ENCODE measurements around the gene RAF1. TPM values are rescaled to one million over a fixed set of nuclear protein-coding genes. Genes with fewer than 3 reads are reported as not detected.

Gene RAF1
- total RNA-seq, 1 experiment from 2014 or later = 64.3 TPM

GRCh38 chr3:12695112-12695511 lies 31.2 kb upstream of the RAF1 start (continued):
- TF ChIP-seq, protein P1, sequence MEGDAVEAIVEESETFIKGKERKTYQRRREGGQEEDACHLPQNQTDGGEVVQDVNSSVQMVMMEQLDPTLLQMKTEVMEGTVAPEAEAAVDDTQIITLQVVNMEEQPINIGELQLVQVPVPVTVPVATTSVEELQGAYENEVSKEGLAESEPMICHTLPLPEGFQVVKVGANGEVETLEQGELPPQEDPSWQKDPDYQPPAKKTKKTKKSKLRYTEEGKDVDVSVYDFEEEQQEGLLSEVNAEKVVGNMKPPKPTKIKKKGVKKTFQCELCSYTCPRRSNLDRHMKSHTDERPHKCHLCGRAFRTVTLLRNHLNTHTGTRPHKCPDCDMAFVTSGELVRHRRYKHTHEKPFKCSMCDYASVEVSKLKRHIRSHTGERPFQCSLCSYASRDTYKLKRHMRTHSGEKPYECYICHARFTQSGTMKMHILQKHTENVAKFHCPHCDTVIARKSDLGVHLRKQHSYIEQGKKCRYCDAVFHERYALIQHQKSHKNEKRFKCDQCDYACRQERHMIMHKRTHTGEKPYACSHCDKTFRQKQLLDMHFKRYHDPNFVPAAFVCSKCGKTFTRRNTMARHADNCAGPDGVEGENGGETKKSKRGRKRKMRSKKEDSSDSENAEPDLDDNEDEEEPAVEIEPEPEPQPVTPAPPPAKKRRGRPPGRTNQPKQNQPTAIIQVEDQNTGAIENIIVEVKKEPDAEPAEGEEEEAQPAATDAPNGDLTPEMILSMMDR (IDR thresholded peaks at IDR 0.05 in 2 of 3, conservative IDR thresholded peaks at IDR 0.05 in 1 of 3; ENCODE audit: borderline replicate concordance in 1 of 3, insufficient read depth in 1 of 3, low read depth in 2 of 3, low read length in 2 of 3) = no peak
- TF ChIP-seq FOSL1 (IDR thresholded peaks at IDR 0.05; ENCODE audit: low read depth) = no peak

GRCh38 chr3:12692444-12692843 lies 28.5 kb upstream of the RAF1 start:
- Histone ChIP-seq H3K4me2 (ENCODE audit: low read length) (no peak overlapping the region), H4K20me1 (ENCODE audit: insufficient read depth) (no peaks in the 10 kb centered on the region), H2AFZ (ENCODE audit: low read depth, low read length, poor library complexity, severe bottlenecking) (no peak overlapping the region), H3K9me3 (ENCODE audit: control insufficient read depth in 1 of 2, insufficient read depth in 1 of 2, low read depth in 1 of 2, low read length in 2 of 2) (no peaks in the 10 kb centered on the region), H3K27ac (ENCODE audit: low read depth, low read length) (no peak overlapping the region), H3K9me2 (ENCODE audit: insufficient read depth) (no peaks in the 10 kb centered on the region), H3K27me3 (ENCODE audit: insufficient read depth, low read length) (no peaks in the 10 kb centered on the region), H3K36me3 (ENCODE audit: control insufficient read depth in 1 of 2, insufficient read depth in 2 of 2, low read length in 2 of 2) (no peaks in the 10 kb centered on the region), H3K9ac (ENCODE audit: low read length) (no peak overlapping the region), H3K79me2 (ENCODE audit: insufficient read depth, low read length) (no peaks in the 10 kb centered on the region), H3K4me1 (ENCODE audit: control insufficient read depth in 1 of 2, insufficient read depth in 2 of 2, low read length in 2 of 2) (peaks cover 8 to 17% of the 10 kb centered on the region in 2 experiments; a peak in 3 of 4 replicates), H3K4me3 (replicated peaks in 1 of 2; ENCODE audit: low read depth in 1 of 2, low read length in 2 of 2) (no peak overlapping the region)
- TF ChIP-seq ZFX (IDR thresholded peaks at IDR 0.05) (no peak), SRF (IDR thresholded peaks at IDR 0.05; ENCODE audit: low read depth) (no peak), SP1 (IDR thresholded peaks at IDR 0.05; ENCODE audit: low read depth) (no peak), JUND (IDR thresholded peaks at IDR 0.05) (no peak), RAD21 (IDR thresholded peaks at IDR 0.05; ENCODE audit: low read depth) (no peak), POLR2AphosphoS5 (IDR thresholded peaks at IDR 0.05; ENCODE audit: low read depth, low read length) (no peak)
- no peak for ATAC-seq
- ChIA-PET CTCF (no interaction called here), POLR2A (no interaction called here), RAD21 (ENCODE audit: low non-redundant PET in 1 of 2, low total read pairs in 2 of 2, uncharacterized antibody in 2 of 2, unreplicated experiment in 2 of 2) (no interaction called here)
- no TSS peak for BruUV-seq (replicated peaks)
- intact Hi-C loops (cut with micrococcal nuclease) = no loop called here
- no peak for DNase-seq (ENCODE audit: low read depth, low spot score)
